ENCODE results near the gene HECW1.
"Not testable (repeated sequence)": the region's sequence is repeated elsewhere in the genome, so short reads cannot be mapped to it uniquely, and the experiment has no call there.

HECW1 gene

GRCh38 chr7:43557831-43558495 is 445.5 kb downstream of the HECW1 start:
- no peak for DNase-seq

GRCh38 chr7:43559171-43559945 is 446.9 kb downstream of the HECW1 start:
- DNase-seq = no peak

- DNase-seq = no peak
These were observed 447.5 kb downstream of the HECW1 start for GRCh38 chr7:43559946-43560335.

DNA sequence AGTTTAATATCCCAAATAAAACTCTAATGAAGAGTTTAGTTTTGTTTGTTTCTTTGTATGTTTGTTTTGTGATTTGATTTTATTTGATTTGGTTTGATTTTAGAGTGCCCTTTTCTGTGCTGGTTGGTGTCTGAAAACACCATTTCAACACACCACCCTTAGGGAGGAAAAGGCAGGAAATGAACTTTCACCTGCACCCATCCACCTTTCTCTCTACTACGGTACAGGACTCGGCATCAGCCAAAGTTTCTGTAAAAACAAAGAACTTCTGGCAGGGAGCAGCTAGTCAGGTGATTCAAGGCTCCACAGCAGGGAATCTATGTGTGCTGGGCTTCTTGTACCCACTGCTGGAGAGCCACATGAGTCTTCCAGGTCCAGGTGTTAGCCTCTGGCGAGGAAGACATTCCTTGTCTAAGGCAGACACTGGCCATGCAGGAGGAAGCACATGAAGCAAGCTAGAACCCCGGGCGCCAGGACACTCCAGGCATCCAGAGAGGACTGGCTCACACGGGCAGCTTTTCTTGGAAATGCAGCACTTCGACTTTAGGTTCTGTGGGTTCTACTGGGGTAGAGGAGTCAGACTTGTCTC is 448.4 kb downstream of the HECW1 start:
- DNase-seq = no peak

DNA sequence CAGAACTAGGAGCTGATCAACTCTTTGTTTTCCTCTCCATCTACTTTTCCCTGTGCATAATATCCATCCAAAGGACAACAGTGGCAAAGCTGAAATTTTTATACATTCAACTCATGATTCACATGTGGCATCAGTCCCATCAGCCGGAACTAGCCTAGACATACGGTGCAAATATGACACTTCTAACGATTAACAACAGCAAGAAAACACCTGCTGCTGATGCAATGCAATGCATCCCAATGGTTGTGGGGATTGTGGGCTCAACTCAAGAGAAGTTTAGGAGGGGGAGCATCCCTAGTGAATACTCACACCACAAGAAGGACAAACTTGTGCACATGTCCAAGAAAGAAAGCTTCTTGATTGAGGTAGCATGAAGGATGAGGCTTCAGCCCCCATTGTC is 449.9 kb downstream of the HECW1 start:
- DNase-seq = no peak

GRCh38 chr7:43565786-43566185 is 453.3 kb downstream of the HECW1 start:
- no peak for DNase-seq

DNA sequence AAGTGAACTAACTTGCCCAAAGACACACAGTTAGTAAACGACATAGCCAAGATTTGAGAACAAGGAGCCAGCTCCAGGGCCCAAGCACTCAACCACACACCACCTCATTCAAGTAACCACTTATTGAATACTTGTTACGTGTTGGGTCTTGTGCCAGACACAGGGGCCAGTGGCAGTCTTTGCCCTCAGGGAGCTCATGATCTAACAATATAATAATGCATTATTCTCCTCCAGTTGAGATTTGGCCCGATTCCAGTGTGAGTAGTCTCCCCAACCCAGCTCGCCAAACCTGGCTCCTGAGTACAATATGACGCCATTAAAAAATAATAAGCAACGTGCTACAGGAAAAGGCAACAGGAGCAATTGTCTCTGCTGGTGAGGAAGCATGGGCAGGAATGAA is 456.1 kb downstream of the HECW1 start:
- peak; percentile 6 for DNase-seq

GRCh38 chr7:43569424-43569823 is 457.0 kb downstream of the HECW1 start:
- no peak for DNase-seq

- no peak for DNase-seq
These were observed 458.4 kb downstream of the HECW1 start for GRCh38 chr7:43570688-43571365.

- DNase-seq = no peak
These were observed 460.1 kb downstream of the HECW1 start for GRCh38 chr7:43572516-43573049.

DNA sequence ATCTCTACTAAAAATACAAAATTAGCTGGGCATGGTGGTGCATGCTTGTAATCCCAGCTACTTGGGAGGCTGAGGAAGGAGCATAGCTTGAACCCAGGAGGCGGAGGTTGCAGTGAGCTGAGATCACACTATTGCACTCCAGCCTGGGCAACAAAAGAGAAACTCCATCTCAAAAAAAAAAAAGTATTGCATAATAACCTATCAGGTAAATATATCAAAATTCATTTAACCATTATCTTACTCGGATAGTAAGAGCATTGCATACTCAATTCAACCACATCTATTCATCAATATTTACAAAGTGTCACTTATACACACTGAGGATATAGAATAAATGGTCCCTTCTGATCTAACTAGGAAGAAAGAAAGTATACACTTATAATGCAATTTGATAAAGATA is 461.4 kb downstream of the HECW1 start:
- DNase-seq = not testable (repeated sequence)

DNA sequence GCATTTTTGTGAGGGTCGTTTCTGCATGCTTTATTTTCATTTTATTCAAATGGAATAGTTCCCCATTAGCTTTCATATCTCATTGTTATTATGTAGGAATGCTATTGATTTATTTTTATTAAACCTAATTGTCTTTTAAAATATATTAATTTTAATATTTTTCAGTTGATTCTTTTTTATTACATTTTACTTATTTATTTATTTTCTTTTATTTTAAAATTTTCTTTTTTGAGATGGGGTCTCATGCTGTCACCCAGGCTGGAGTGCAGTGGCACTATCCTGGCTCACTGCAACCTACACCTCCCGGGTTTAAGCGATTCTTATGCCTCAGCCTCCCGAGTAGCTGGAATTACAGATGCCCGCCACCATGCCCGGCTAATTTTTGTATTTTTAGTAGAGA is 463.1 kb downstream of the HECW1 start:
- DNase-seq = no peak

- DNase-seq = no peak
These were observed 463.8 kb downstream of the HECW1 start for GRCh38 chr7:43576241-43576640.

DNA sequence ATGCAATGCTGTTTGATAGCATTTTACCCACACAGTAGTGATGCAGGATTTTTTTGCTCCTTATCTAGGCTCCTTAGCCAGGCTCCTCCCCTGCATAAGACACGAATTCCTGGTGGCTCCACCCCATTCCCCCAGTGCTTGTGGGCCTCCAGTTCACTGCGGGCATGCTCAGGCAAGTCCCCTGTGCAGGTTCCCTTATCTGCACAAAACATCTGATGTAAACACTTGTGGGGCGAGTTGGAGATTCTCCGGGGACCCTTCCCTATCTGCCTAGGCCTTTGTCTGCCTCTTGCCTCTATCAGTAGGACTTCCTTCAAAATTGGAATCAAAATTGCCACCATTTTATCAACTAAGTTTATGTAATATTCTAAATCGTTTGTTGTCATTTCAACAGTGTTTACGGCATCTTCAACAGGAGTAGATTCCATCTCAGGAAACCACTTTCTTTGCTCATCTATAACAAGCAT is 465.1 kb downstream of the HECW1 start:
- DNase-seq = no peak

GRCh38 chr7:43582503-43583423 is 470.3 kb downstream of the HECW1 start, which contains the start of gene STK17A:
Gene STK17A, plus strand, starts transcription at chr7:43583108. Its CDS starts 136 bp downstream, at chr7:43583244.
- DNase-seq = peak; percentile 83

DNA sequence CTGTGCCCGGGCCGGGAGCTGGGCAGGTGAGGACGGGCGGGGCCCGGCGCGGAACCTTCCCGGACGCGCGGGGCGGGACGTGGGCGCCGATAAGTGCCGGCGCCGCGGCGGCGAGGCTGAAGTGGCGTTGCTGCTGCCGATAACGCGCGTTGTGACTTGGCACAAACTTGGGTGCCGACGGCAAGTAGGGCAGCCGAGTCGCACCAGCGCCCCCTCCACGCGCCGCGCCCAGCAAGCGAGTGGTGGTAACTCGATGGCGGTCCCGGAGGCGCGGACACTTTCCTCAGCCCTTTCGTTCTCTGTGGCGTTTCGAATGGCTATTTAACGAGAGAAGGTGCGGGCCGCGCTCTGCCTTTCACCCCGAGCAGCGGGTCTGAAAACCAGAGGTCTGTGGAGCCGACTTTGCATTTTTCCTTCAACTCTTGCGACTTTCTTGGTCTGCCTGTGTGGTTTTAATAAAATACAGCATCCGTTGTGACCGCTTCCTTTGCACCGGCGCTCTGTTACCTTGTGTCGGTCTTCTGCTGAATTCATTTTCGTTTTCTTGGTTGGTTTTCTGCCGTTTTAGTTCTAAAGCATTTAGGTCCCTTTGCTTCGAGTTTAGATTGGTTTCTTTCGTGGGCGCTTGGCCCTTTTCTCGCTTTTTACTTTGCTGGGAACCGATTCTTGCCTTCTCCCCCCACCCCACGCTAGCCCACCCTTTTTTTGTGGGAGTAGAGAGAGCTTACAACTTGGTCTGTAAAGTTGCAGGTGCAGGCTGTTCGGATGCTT is 471.2 kb downstream of the HECW1 start:
- peak; percentile 41 for DNase-seq

DNA sequence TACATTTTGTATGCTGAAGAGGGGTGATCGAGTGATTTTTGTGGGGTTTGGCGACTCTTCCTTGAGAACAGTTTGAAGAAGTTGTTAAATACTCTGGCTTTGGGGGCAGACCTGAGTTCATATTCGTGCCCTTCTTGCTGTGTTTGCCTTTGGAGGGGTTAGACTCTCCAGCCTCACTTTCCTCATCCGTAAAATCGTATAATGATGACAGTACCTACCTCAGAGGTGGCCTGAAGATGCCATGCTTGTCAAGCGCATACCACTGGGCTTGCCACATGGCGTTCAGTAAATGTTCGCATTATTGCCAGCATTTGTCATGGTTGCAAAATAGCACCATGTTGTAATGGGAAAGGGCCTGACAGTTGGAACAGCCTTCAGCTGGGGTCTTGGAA is 471.7 kb downstream of the HECW1 start:
- no peak for DNase-seq

DNA sequence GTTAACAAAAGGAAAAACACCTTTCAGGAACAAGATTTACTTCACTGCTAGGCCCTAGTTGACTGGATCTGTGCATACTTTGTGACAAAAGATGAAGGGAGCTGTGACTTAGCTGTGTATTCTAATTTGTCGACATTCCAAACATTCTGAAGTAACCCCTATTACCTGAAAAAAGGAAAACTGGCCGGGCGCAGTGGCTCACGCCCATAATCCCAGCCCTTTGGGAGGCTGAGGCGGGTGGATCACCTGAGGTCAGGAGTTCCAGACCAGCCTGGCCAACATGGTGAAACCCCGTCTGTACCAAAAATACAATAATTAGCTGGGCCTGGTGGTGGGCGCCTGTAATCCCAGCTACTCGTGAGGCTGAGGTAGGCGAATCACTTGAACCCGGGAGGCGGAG is 472.3 kb downstream of the HECW1 start:
- not testable (repeated sequence) for DNase-seq

DNA sequence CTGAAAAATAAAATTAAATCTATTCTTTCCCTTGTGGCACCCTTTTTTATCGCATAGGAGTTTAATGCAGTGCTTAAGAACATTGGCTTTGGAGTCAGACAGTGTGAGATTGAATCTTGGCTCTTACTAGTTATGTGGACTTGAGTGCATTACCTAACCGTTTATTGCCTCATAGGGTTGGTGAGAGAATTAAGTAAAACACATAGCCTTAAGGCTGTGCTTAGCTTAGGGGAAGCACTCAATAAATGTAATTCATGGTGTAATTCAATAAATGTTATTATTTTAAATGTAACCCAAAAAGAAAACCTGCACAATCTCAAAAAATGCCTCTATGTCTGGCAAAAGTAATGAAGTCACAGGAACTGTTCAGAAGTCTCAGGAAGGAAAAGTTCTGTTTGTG is 473.1 kb downstream of the HECW1 start:
- no peak for DNase-seq

DNA sequence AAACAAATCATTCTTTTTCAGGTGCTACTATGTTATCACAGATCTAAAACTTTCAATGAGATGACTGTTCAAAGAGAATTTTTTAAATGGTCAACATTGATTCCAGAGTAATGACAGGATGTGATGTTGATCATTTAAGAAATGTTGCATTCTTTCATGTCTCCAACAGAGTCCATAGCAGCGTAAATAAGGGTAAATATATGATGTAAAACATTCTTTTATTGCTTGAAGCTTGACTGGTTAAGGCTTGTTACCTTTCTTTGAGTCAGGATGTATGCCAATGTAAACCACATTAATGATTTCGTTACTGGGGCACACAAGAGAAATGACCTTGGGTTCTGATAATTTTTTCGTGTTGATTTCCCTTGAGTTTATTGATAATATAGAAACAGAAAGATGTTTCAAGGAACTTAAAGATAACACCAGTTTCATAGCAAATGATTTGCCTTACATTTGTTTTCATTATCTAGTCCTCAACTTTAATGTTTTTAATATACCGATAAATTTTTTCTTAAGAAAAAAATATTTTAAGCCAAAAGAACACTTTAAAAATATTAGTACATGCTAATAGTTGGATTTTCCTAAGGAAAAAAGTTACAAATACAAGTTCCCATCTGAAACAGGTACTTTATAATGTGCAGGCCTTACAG is 473.9 kb downstream of the HECW1 start:
- no peak for DNase-seq
